Measurements from ENCODE around the gene ITPK1. TPM values are rescaled to one million over a fixed set of nuclear protein-coding genes. Genes with fewer than 3 reads are reported as not detected.

ITPK1 gene
- total and polyA plus RNA-seq, 2 donors (not counting 3 experiments of a cell fraction or from before 2014, with no cell fraction given): 39.6 to 51.8 TPM

- Histone ChIP-seq H3K27ac (ENCODE audit: insufficient read depth, low read depth, low read length) (no peak overlapping the region), H2AFZ (ENCODE audit: low read depth, low read length) (no peak overlapping the region), H3K9me3 (replicated peaks; ENCODE audit: control insufficient read depth, insufficient read depth, low read length) (no peaks in the 10 kb centered on the region), H3K79me2 (ENCODE audit: control insufficient read depth, insufficient read depth, low read length) (no peaks in the 10 kb centered on the region), H3K4me1 (ENCODE audit: control insufficient read depth, extremely low read depth, insufficient read depth, low read length) (no peaks in the 10 kb centered on the region), H3K27me3 (ENCODE audit: control insufficient read depth in 2 of 2, insufficient read depth in 2 of 2, low read length in 2 of 2) (no peaks in the 10 kb centered on the region), H4K20me1 (replicated peaks; ENCODE audit: control insufficient read depth, extremely low read depth, insufficient read depth, low read length) (no peaks in the 10 kb centered on the region), H3K9me1 (replicated peaks; ENCODE audit: control insufficient read depth, extremely low read depth, insufficient read depth, low read length) (no peaks in the 10 kb centered on the region), H3K36me3 (ENCODE audit: control insufficient read depth in 2 of 2, extremely low read depth in 1 of 2, insufficient read depth in 2 of 2, low read length in 2 of 2) (no peaks in the 10 kb centered on the region), H3K9ac (replicated peaks; ENCODE audit: extremely low read depth, insufficient read depth, low read length) (no peak overlapping the region), H3K4me2 (ENCODE audit: insufficient read depth, low read length) (no peak overlapping the region), H3K4me3 (replicated peaks in 1 of 3; ENCODE audit: insufficient read depth in 1 of 3, low read depth in 1 of 3, low read length in 3 of 3) (no peak overlapping the region)
- ChIA-PET CTCF (interaction anchor here (1.8 kb wide), 1 partner anchor 14 kb away, joined by 4 read pairs; no protein-coding TSS in a partner anchor), POLR2A (no interaction called here)
- TF ChIP-seq MAX (IDR thresholded peaks at IDR 0.05; ENCODE audit: insufficient read depth, insufficient read length) (no peak), MYC (IDR thresholded peaks at IDR 0.05; ENCODE audit: low read depth, low read length) (no peak), POLR2AphosphoS5 (IDR thresholded peaks at IDR 0.05; ENCODE audit: insufficient read depth, low read depth, low read length) (no peak), GATA2 (IDR thresholded peaks at IDR 0.05; ENCODE audit: insufficient read depth, insufficient read length, low read depth, low read length) (no peak), EZH2 (IDR thresholded peaks at IDR 0.05; ENCODE audit: borderline replicate concordance, low read depth, low read length, severe bottlenecking) (no peak), POLR2A (IDR thresholded peaks at IDR 0.05; ENCODE audit: low read depth, low read length) (no peak), CTCF (IDR thresholded peaks at IDR 0.05; ENCODE audit: extremely low read depth in 1 of 2, insufficient read depth in 1 of 2, low read depth in 1 of 2, low read length in 2 of 2) (no peak), JUN (IDR thresholded peaks at IDR 0.05; ENCODE audit: borderline replicate concordance, insufficient read depth, insufficient read length, low read depth) (no peak), FOS (IDR thresholded peaks at IDR 0.05; ENCODE audit: borderline replicate concordance, insufficient read depth, low read length) (no peak)
- FAIRE-seq (no peak), DNase-seq (ENCODE audit: low read depth, low spot score) (no peak)
- BruUV-seq (replicated peaks): no TSS peak
- dilution Hi-C loops (cut with MboI; ENCODE audit: extremely low pct_ligation_motif_present, low sequenced_read_pairs) (no loop called here), intact Hi-C loops (cut with micrococcal nuclease) (no loop called here)
Measured at GRCh38 chr14:93011141-93011529, 104.6 kb downstream of the ITPK1 start.
